Stimulated activated CD8-positive, alpha-beta memory T cell treated with anti-CD3 and anti-CD28 coated beads, Interleukin-7, amount 100 ng/mL, for 1 hour (primary cell): Measurements from ENCODE around the gene CAMK2N2.

Source experiments
- DNase-seq, 2 donors: peaks; one replicate each; pipeline ENCODE4 v3.0.0-alpha.2; 2020; ENCODE audit warnings: low read depth in 2 of 2

Gene CAMK2N2

GRCh38 chr3:184222521-184222920 lies 38.8 kb downstream of the CAMK2N2 start:
- DNase-seq, result no peak

GRCh38 chr3:184218814-184219213 lies 42.5 kb downstream of the CAMK2N2 start:
- DNase-seq, result no peak

GRCh38 chr3:184211718-184212117 lies 49.6 kb downstream of the CAMK2N2 start:
- DNase-seq, result no peak

GRCh38 chr3:184211297-184211696 lies 50.1 kb downstream of the CAMK2N2 start:
- DNase-seq, result no peak
